ENCODE results near the gene LRRC49. TPM values are rescaled to one million over a fixed set of nuclear protein-coding genes. Genes with fewer than 3 reads are reported as not detected.

Gene LRRC49, protein sequence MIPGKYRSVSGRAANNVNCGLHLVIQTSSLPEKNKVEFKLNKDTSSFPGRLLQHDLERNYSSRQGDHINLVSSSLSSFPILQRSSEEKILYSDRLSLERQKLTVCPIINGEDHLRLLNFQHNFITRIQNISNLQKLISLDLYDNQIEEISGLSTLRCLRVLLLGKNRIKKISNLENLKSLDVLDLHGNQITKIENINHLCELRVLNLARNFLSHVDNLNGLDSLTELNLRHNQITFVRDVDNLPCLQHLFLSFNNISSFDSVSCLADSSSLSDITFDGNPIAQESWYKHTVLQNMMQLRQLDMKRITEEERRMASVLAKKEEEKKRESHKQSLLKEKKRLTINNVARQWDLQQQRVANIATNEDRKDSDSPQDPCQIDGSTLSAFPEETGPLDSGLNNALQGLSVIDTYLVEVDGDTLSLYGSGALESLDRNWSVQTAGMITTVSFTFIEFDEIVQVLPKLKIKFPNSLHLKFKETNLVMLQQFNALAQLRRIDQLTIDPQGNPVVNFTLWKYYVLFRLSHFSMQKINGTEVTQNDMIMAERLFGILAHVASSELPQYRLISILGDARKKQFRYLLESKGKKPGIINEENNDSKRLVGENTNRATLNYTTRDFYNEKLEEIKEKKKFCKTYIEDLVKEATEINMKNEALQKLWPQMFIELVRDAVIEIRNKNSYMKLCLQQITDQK
- total RNA-seq (10 to 100 TPM; 11.0 to 15.2 TPM), polyA plus RNA-seq (10 to 100 TPM; 11.9 to 12.1 TPM)
- long read RNA-seq, donor 1, partial matches to known transcripts: 10 of 17 reads
- long read RNA-seq, donor 1, other reads (novel, unspliced or antisense): 4 of 17 reads
- long read RNA-seq, donor 2, partial matches to known transcripts: 1 of 6 reads
- long read RNA-seq, donor 2, other reads (novel, unspliced or antisense): 5 of 6 reads

DNA sequence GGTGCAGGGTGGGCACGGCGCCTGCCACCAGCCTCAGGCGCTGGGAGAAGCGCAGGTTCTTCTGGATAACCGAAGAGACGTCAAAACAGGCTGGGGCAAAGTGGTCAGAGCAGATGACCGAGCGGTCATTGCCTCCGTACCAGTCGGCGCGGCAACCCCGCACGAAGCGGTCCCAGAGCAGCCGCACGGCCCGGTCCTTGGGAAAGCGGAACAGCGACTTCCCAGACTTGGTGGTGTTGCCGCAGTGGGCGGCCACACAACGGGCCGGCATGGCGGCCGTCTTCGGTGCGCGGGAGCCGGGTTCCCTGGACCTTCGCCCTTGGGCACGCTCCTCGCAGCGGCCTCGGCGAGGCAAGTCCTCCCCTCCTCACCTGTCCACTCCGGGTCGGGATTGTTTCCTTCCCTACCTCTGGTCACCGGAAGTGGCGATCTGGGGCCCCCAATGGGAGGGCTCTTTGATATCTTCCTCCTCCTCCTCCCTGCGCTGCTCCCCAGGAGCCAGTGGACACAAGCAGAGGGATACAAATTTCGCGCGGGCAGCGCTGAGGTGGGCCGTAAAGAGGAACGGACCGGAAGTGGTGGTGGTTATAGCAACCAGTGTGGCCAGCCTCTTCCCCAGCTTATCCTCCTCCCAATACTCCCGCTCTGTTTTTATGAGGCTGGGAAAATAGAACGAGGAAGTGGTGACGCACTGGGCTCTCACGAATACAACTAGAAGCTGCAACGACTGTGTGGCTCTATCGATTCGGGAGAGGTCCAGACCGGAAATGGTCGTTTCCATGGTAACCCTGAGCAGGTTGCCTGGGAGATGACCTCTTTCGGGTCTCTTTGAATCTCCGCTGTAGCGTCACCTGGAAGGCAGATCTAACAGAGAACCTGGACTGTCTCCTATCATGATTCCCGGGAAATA, at the start of gene LRRC49, which contains the start of gene THAP10:
Gene LRRC49, plus strand, starts transcription at position 825 of the 910 bp plus-strand sequence. Its CDS starts 69 bp downstream, at position 894.
Gene THAP10, minus strand, starts transcription at position 432 of the 910 bp plus-strand sequence. Its CDS starts 161 bp downstream, at position 271.
- intact Hi-C loops (cut with DNase I): no loop called here

DNA sequence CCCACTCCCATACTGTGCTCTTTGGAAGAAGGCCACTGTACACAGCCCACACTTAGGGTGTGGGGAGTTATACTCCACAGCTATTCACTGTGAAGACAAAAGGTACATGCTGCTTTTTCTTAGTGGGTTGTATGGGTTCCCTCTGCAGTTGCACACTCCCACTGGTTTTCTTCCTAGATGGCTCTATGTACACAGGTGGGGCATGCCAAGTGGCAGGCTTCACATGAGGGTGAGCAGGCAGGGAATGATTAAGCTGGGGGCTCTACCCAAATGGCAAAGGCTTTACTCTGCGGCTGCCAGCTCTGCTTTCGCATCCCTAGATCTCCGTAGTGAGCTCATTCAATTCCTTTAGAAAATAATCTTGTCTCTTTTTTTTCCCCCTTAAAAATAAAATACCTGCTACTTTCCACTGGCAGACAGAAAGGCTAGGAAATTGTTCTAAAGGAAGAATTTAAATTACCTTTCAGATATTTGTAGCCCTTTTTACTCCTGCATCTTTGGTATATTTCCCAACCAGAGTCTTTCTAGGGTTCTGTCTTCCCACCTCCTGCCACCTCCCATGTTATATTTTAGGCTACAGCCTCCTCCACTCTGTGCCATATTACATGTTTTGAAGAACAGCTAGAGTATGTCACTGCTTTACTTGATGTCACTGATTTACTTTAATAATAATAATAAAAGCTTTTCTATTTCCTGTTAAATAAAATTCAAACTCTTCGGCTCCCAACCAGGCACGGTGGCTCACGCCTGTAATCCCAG, 46.8 kb upstream of the LRRC49 start:
- intact Hi-C loops (cut with DNase I): no loop called here
- 94 to 97% methylated on average over 6 of the region's 6 CpGs for WGBS, 2 donors
- DNase-seq (no peak), ATAC-seq (ENCODE audit: low FRiP score) (no peak)
- Histone ChIP-seq H3K27ac (ENCODE audit: low read depth in 1 of 2, low read length in 2 of 2) (no peak overlapping the region), H3K9me3 (ENCODE audit: control insufficient read depth, low read length) (no peaks in the 10 kb centered on the region), H3K36me3 (ENCODE audit: control insufficient read depth in 1 of 2, insufficient read depth in 2 of 2, low read length in 1 of 2) (peaks cover 1 to 3% of the 10 kb centered on the region in 2 donors), H3K27me3 (ENCODE audit: control insufficient read depth in 1 of 2, insufficient read depth in 2 of 2, low read length in 1 of 2) (no peaks in the 10 kb centered on the region), H3K4me1 (ENCODE audit: control insufficient read depth in 1 of 2, insufficient read depth in 2 of 2, low read length in 2 of 2) (no peaks in the 10 kb centered on the region), H3K4me3 (ENCODE audit: low read length in 2 of 2) (no peak overlapping the region)

More for the DNA sequence above, at the start of gene LRRC49, which contains the start of gene THAP10:
- Histone ChIP-seq H3K9me3 (ENCODE audit: control insufficient read depth, low read length) (no peaks in the 10 kb centered on the region), H3K4me1 (ENCODE audit: control insufficient read depth in 1 of 2, insufficient read depth in 2 of 2, low read length in 2 of 2) (peaks cover 0 to 3% of the 10 kb centered on the region in 2 donors), H3K36me3 (ENCODE audit: control insufficient read depth in 1 of 2, insufficient read depth in 2 of 2, low read length in 1 of 2) (no peaks in the 10 kb centered on the region), H3K4me3 (ENCODE audit: low read length in 2 of 2) (peak within 1 kb of the TSS; percentile 45 to 93), H3K27ac (ENCODE audit: low read depth in 1 of 2, low read length in 2 of 2) (peak within 1 kb of the TSS in 1 of 2 donors; percentile 83), H3K27me3 (ENCODE audit: control insufficient read depth in 1 of 2, insufficient read depth in 2 of 2, low read length in 1 of 2) (no peaks in the 10 kb centered on the region)
- peak; percentile 97 for ATAC-seq (ENCODE audit: low FRiP score)
- DNase-seq: peak; percentile 91 to 93
- whole genome bisulfite sequencing, 2 donors: 0 to 1% methylated on average over 61 of the region's 61 CpGs

DNA sequence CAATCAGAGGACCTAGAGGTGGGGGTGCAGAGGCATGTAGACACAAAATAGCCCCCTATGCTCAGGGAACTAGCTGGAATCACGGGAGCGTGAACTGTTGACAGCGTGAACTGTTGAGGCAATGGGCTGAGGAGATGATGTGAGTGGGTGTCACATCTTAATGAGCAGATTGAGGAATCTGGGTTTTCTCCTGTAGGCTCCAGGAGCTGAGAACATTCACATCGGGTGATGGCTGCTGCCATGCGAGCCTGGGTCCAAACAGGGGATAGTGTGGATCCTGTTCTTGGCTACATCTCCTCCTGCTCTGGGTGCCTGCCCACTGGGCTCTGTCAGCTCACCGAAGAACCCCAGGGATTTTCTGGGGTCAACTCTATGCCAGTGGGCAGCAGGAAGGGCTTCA, 40.7 kb upstream of the LRRC49 start:
- ATAC-seq (ENCODE audit: low FRiP score) (no peak), DNase-seq (no peak)
- Histone ChIP-seq H3K4me3 (ENCODE audit: low read length in 2 of 2) (no peak overlapping the region), H3K27ac (ENCODE audit: low read depth in 1 of 2, low read length in 2 of 2) (no peak overlapping the region), H3K9me3 (ENCODE audit: control insufficient read depth, low read length) (no peaks in the 10 kb centered on the region), H3K4me1 (ENCODE audit: control insufficient read depth in 1 of 2, insufficient read depth in 2 of 2, low read length in 2 of 2) (no peaks in the 10 kb centered on the region), H3K27me3 (ENCODE audit: control insufficient read depth in 1 of 2, insufficient read depth in 2 of 2, low read length in 1 of 2) (no peaks in the 10 kb centered on the region), H3K36me3 (ENCODE audit: control insufficient read depth in 1 of 2, insufficient read depth in 2 of 2, low read length in 1 of 2) (peaks cover 0 to 2% of the 10 kb centered on the region in 2 donors)
- intact Hi-C loops (cut with DNase I): no loop called here
- WGBS, 2 donors: 87 to 92% methylated on average over 6 of the region's 6 CpGs

DNA sequence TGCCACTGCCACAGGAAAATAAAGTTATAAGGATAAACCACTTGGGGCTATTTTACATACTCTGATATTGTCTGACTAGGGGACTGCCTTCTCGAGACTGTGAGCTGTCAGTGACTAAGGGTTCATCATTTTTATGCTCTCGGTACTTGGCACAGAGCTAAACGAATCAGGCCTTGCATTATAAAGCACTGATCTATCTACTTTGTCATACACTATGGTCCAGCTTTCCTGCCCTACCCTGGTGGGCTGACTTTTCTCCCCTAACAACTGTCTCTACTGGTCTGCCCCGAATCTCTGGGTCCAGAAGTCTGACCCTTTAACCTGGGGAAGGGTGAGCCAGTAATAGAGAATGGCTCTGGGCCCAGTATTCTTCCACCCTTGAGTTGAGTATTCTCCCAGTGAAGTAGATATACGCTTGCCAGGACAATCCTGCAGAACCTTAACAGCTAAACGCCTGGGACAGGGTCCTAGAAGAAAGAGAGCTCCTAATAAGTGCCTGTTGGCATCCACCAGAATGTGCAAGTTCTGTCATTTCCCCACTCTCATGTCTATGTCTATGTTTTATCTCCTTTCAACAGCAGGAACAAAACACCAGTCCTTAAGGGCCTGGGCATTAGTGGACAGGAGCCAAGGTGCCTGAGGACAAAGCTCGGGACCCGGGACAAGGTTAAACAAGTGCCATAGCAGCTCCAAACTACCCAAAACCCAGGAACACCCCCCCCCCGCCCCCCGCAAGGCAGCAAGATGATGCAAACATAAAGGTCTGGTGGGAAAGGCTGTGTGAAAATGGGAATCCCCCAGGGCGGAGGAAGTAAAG, 39.9 kb upstream of the LRRC49 start:
- no peaks in the 10 kb centered on the region for H3K9me3 ChIP-seq (ENCODE audit: control insufficient read depth, low read length)
- H3K36me3 ChIP-seq (ENCODE audit: control insufficient read depth in 1 of 2, insufficient read depth in 2 of 2, low read length in 1 of 2): peaks cover 0 to 2% of the 10 kb centered on the region in 2 donors
- peak overlapping the region in 1 of 2 donors; percentile 49 for H3K27ac ChIP-seq (ENCODE audit: low read depth in 1 of 2, low read length in 2 of 2)
- WGBS, 2 donors: 28 to 29% methylated on average over 11 of the region's 11 CpGs
- ATAC-seq (ENCODE audit: low FRiP score) (no peak), DNase-seq (no peak)
- H3K4me3 ChIP-seq (ENCODE audit: low read length in 2 of 2): peak overlapping the region; percentile 72 to 73
- no peaks in the 10 kb centered on the region for H3K4me1 ChIP-seq (ENCODE audit: control insufficient read depth in 1 of 2, insufficient read depth in 2 of 2, low read length in 2 of 2)
- intact Hi-C loops (cut with DNase I): no loop called here
- no peaks in the 10 kb centered on the region for H3K27me3 ChIP-seq (ENCODE audit: control insufficient read depth in 1 of 2, insufficient read depth in 2 of 2, low read length in 1 of 2)

DNA sequence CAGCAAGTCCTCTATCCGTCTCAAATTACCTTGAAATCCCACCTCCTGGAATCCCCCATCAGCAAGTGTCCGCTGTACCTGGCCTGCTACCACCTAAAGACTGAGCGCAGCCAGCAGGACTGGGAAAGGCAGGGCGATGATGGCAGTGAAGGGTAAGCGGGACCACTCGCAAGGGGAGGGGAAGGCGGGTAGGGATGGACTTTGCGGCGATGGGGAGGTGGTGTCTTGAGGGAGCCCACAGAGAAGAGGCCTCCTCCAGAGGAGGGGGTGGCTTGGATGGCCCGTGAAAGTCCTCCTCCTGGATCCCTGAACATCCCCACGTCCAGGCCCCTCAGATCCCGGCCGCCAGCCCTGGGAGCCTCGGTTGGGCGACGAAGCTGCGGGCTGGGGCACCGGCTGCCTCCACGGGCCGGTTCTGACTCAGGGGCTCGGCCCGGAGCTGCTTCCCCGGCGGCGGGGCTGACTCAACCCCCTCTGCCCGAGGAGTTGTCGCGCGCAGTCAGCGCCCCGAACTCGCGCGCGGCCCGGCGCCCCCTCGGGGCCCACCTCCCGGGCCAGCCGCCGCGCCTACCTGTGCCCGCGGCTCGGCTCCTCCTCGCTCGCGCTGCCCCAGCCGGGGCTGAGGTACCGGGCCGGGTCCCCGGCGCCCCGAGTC, 39.2 kb upstream of the LRRC49 start:
- H3K27ac ChIP-seq (ENCODE audit: low read depth in 1 of 2, low read length in 2 of 2): peak overlapping the region; percentile 83 to 87
- peak overlapping the region; percentile 72 to 73 for H3K4me3 ChIP-seq (ENCODE audit: low read length in 2 of 2)
- DNase-seq: peak; percentile 65 to 88
- peaks cover 0 to 2% of the 10 kb centered on the region in 2 donors for H3K36me3 ChIP-seq (ENCODE audit: control insufficient read depth in 1 of 2, insufficient read depth in 2 of 2, low read length in 1 of 2)
- intact Hi-C loops (cut with DNase I): no loop called here
- no peaks in the 10 kb centered on the region for H3K9me3 ChIP-seq (ENCODE audit: control insufficient read depth, low read length)
- no peaks in the 10 kb centered on the region for H3K27me3 ChIP-seq (ENCODE audit: control insufficient read depth in 1 of 2, insufficient read depth in 2 of 2, low read length in 1 of 2)
- WGBS, 2 donors: 1% methylated on average over 52 to 54 of the region's 54 CpGs
- no peaks in the 10 kb centered on the region for H3K4me1 ChIP-seq (ENCODE audit: control insufficient read depth in 1 of 2, insufficient read depth in 2 of 2, low read length in 2 of 2)
- peak; percentile 49 for ATAC-seq (ENCODE audit: low FRiP score)

DNA sequence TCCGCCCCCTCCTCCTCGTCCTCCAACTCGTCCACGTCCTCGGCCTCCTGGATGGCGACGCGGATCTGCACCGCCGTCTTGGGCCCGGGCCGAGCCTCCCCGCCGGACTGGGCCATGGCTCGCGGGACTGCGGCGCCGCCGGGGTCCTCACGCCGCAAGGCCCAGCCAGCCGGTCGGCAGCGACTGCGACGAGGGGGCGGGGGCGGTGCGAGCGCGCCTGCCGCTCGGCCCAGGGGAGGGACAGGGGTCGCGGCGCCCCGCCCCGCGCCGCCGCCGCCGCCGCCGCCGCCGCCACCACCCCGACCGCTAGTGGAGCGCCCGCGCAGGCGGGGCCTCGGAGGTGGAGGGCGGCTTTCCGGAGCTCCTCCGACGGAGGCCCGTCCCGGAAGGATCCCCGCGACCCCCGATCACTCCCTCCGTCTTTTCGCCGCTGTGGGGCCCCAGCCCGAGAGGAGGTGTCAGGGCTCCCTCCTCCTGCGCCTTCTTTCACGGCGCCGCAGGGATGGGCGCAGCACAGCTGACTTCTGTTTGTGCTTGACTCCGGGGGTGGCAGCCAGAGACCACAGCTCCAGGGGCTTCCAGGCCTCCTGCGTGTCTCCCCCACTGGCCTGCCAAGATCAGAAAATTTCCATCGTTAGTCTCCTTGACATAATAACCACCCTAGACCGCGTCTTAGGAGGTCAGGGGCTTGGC, 38.5 kb upstream of the LRRC49 start, which contains the start of gene LARP6:
Gene LARP6, minus strand, starts transcription at position 185 of the 693 bp plus-strand sequence. Its CDS starts 69 bp downstream, at position 116.
- DNase-seq: peak; percentile 76 to 90
- WGBS, 2 donors: 0% methylated on average over 34 to 78 of the region's 78 CpGs
- intact Hi-C loops (cut with DNase I): no loop called here

More for the DNA sequence above, 38.5 kb upstream of the LRRC49 start, which contains the start of gene LARP6:
- Histone ChIP-seq H3K27ac (ENCODE audit: low read depth in 1 of 2, low read length in 2 of 2) (peak within 1 kb of the TSS; percentile 83 to 87), H3K4me1 (ENCODE audit: control insufficient read depth in 1 of 2, insufficient read depth in 2 of 2, low read length in 2 of 2) (no peaks in the 10 kb centered on the region), H3K4me3 (ENCODE audit: low read length in 2 of 2) (peak within 1 kb of the TSS; percentile 72 to 73), H3K27me3 (ENCODE audit: control insufficient read depth in 1 of 2, insufficient read depth in 2 of 2, low read length in 1 of 2) (no peaks in the 10 kb centered on the region), H3K9me3 (ENCODE audit: control insufficient read depth, low read length) (no peaks in the 10 kb centered on the region), H3K36me3 (ENCODE audit: control insufficient read depth in 1 of 2, insufficient read depth in 2 of 2, low read length in 1 of 2) (peaks cover 0 to 2% of the 10 kb centered on the region in 2 donors)
- peak; percentile 88 for ATAC-seq (ENCODE audit: low FRiP score)
